Peyer's patch (tissue), 4 donors: ENCODE data around the gene EPHA1. TPM values are rescaled to one million over a fixed set of nuclear protein-coding genes. Genes with fewer than 3 reads are reported as not detected.

Source experiments
- DNase-seq, 3 donors: peaks; one replicate each; pipeline ENCODE4 v3.0.0-alpha.2; 2017 to 2019
- H3K27ac ChIP-seq, 4 donors: fragments of 200-600 bp; sonication (generic); one replicate each; pipeline ENCODE4 v1.5.1; 2016 to 2019
- H3K27me3 ChIP-seq, 2 donors: fragments of 200-600 bp; sonication (generic); one replicate each; pipeline ENCODE4 v1.5.1; 2019
- H3K36me3 ChIP-seq, 3 donors: fragments of 200-600 bp; sonication (generic); one replicate each; pipeline ENCODE4 v1.5.1; 2016 to 2019
- H3K4me1 ChIP-seq, 4 donors: fragments of 200-600 bp; sonication (generic); one replicate each; pipeline ENCODE4 v1.5.1; 2016 to 2019
- H3K4me3 ChIP-seq, 4 donors: fragments of 200-600 bp; sonication (generic); 1 replicate in 3 of 4; 2 replicates in 1 of 4; pipeline ENCODE4 v1.5.1; 2016 to 2019; ENCODE audit warnings: mild to moderate bottlenecking in 1 of 4
- H3K9me3 ChIP-seq, 4 donors: fragments of 200-600 bp; sonication (generic); one replicate each; pipeline ENCODE4 v1.5.1; 2016 to 2019; ENCODE audit warnings: mild to moderate bottlenecking in 1 of 4
- CTCF ChIP-seq, 6 experiments: fragments of 450-650 bp in 4 of 6; fragments of 200-600 bp in 2 of 6; sonication (generic) in 1 of 6; IDR thresholded peaks; one replicate each; pipeline ENCODE4 v1.5.1; 2017 to 2019; ENCODE audit warnings: antibody characterized with exemption in 6 of 6, mild to moderate bottlenecking in 3 of 6, moderate library complexity in 1 of 6
- POLR2A ChIP-seq, 2 donors: fragments of 450-650 bp; IDR thresholded peaks; one replicate each; pipeline ENCODE4 v1.5.1; 2017; ENCODE audit warnings: antibody characterized with exemption in 2 of 2, mild to moderate bottlenecking in 2 of 2, moderate library complexity in 2 of 2
- total RNA-seq, 4 donors: library from RNA; depleted of rRNA; stranded (reverse); fragments of >200 nt; gene quantifications; one replicate each; pipeline ENCODE4 v1.1.0, GENCODE V29; 2016

The EPHA1 gene
- total RNA-seq, 4 donors from 2014 or later: 52.5 to 81.3 (median 63.9) TPM

- TF ChIP-seq POLR2A (IDR thresholded peaks at IDR 0.05): peak; percentile 77 to 82
- TF ChIP-seq CTCF (IDR thresholded peaks at IDR 0.05): peak in 1 of 6 experiments; percentile 4
- peaks cover 0 to 46% (median 24%) of the 10 kb centered on the region in 4 donors for H3K4me1 ChIP-seq
- H3K27ac ChIP-seq: peak within 1 kb of the TSS; percentile 94 to 99 (median 99)
- no peaks in the 10 kb centered on the region for H3K36me3 ChIP-seq
- no peaks in the 10 kb centered on the region for H3K27me3 ChIP-seq
- DNase-seq: peak; percentile 93 to 97 (median 97)
- peak within 1 kb of the TSS; percentile 77 to 100 (median 87) for H3K4me3 ChIP-seq
- H3K9me3 ChIP-seq: no peaks in the 10 kb centered on the region
Measured at GRCh38 chr7:143380646-143381426, 27.8 kb downstream of the EPHA1 start, which contains the start of gene ZYX. Gene ZYX (plus strand): TSS chr7:143381345. CDS start chr7:143381572, 227 bp downstream.

- no peaks in the 10 kb centered on the region for H3K36me3 ChIP-seq
- H3K27ac ChIP-seq: peak overlapping the region; percentile 94 to 99 (median 99)
- peak; percentile 86 to 95 (median 94) for DNase-seq
- TF ChIP-seq CTCF (IDR thresholded peaks at IDR 0.05) (peak; percentile 87 to 96 (median 91)), POLR2A (IDR thresholded peaks at IDR 0.05) (no peak)
- peak overlapping the region; percentile 77 to 100 (median 87) for H3K4me3 ChIP-seq
- H3K4me1 ChIP-seq: peaks cover 0 to 42% (median 25%) of the 10 kb centered on the region in 4 donors
- H3K27me3 ChIP-seq: no peaks in the 10 kb centered on the region
- H3K9me3 ChIP-seq: no peaks in the 10 kb centered on the region
Measured at GRCh38 chr7:143380260-143380645, 28.4 kb downstream of the EPHA1 start.

GRCh38 chr7:143379611-143380259 is 28.9 kb downstream of the EPHA1 start:
- peak overlapping the region; percentile 58 to 99 (median 99) for H3K27ac ChIP-seq
- DNase-seq: no peak
- H3K4me3 ChIP-seq: peak overlapping the region; percentile 77 to 100 (median 87)
- peaks cover 0 to 37% (median 25%) of the 10 kb centered on the region in 4 donors for H3K4me1 ChIP-seq
- no peaks in the 10 kb centered on the region for H3K9me3 ChIP-seq
- TF ChIP-seq POLR2A (IDR thresholded peaks at IDR 0.05): no peak
- TF ChIP-seq CTCF (IDR thresholded peaks at IDR 0.05): no peak
- no peaks in the 10 kb centered on the region for H3K36me3 ChIP-seq
- no peaks in the 10 kb centered on the region for H3K27me3 ChIP-seq

- H3K27ac ChIP-seq: no peak overlapping the region
- no peaks in the 10 kb centered on the region for H3K36me3 ChIP-seq
- peaks cover 0 to 15% (median 8%) of the 10 kb centered on the region in 4 donors for H3K4me1 ChIP-seq
- H3K9me3 ChIP-seq: no peaks in the 10 kb centered on the region
- DNase-seq: no peak
- H3K4me3 ChIP-seq: no peak overlapping the region
- no peak for TF ChIP-seq POLR2A (IDR thresholded peaks at IDR 0.05)
- no peak for TF ChIP-seq CTCF (IDR thresholded peaks at IDR 0.05)
- no peaks in the 10 kb centered on the region for H3K27me3 ChIP-seq
Measured at GRCh38 chr7:143376396-143376795, 32.3 kb downstream of the EPHA1 start.

- Histone ChIP-seq H3K4me3 (no peak overlapping the region), H3K9me3 (no peaks in the 10 kb centered on the region), H3K4me1 (peaks cover 0 to 16% (median 9%) of the 10 kb centered on the region in 4 donors), H3K27ac (peak overlapping the region; percentile 5 to 68 (median 52)), H3K27me3 (no peaks in the 10 kb centered on the region), H3K36me3 (no peaks in the 10 kb centered on the region)
- DNase-seq: peak in 1 of 3 donors; percentile 47
- no peak for TF ChIP-seq POLR2A (IDR thresholded peaks at IDR 0.05)
- no peak for TF ChIP-seq CTCF (IDR thresholded peaks at IDR 0.05)
Measured at GRCh38 chr7:143375298-143376034, 33.2 kb downstream of the EPHA1 start.
